Uterus (tissue), 4 donors: ENCODE measurements around the gene MCM5. TPM values are rescaled to one million over a fixed set of nuclear protein-coding genes. Genes with fewer than 3 reads are reported as not detected.
"Not testable (repeated sequence)": the region's sequence is repeated elsewhere in the genome, so short reads cannot be mapped to it uniquely, and the experiment has no call there.

ENCODE experiments used
- DNase-seq, 2 donors: peaks; one replicate each; pipeline ENCODE4 v3.0.0-alpha.2; 2019 to 2020
- H3K27ac ChIP-seq, 2 donors: fragments of 200-600 bp; sonication (generic); 1 replicate in 1 of 2; 2 replicates in 1 of 2; pipeline ENCODE4 v1.5.1; 2016 to 2018
- H3K27me3 ChIP-seq, 2 donors: fragments of 200-600 bp; sonication (generic); one replicate each; pipeline ENCODE4 v1.5.1; 2018 to 2019; ENCODE audit warnings: control low read depth in 1 of 2
- H3K36me3 ChIP-seq, 2 donors: fragments of 200-600 bp; sonication (generic); one replicate each; pipeline ENCODE4 v1.5.1; 2019; ENCODE audit warnings: control low read depth in 1 of 2
- H3K4me1 ChIP-seq, 2 donors: fragments of 200-600 bp; sonication (generic); one replicate each; pipeline ENCODE4 v1.5.1; 2018 to 2019; ENCODE audit warnings: control low read depth in 1 of 2
- H3K4me3 ChIP-seq, 2 donors: fragments of 200-600 bp; sonication (generic); 1 replicate in 1 of 2; 2 replicates in 1 of 2; pipeline ENCODE4 v1.5.1; 2018 to 2019; ENCODE audit warnings: mild to moderate bottlenecking in 1 of 2
- H3K9me3 ChIP-seq, 2 donors: fragments of 200-600 bp; sonication (generic); one replicate each; pipeline ENCODE4 v1.5.1; 2019; ENCODE audit warnings: control low read depth in 1 of 2
- POLR2A ChIP-seq, 2 donors: fragments of 450-650 bp; IDR thresholded peaks; one replicate each; pipeline ENCODE4 v1.6.1; 2016; ENCODE audit warnings: antibody characterized with exemption in 2 of 2, mild to moderate bottlenecking in 1 of 2, moderate library complexity in 1 of 2
- intact Hi-C: fragments of 100-400 bp; cut with DNase I; formaldehyde crosslinking; loops from one replicate; pipeline ENCODE4 v1.15.1; 2023; ENCODE audit warnings: low total_unique reads
- total RNA-seq, 4 donors: library from RNA; depleted of rRNA in 3 of 4; stranded (reverse); fragments of >200 nt in 3 of 4; gene quantifications; one replicate each; pipeline versions ENCODE4 v1.1.0 to v1.2.4, GENCODE V29; 2014 to 2023
- TF ChIP-seq, protein P1 (sequence below), 4 experiments: fragments of 200-600 bp in 2 of 4; fragments of 450-650 bp in 2 of 4; sonication (generic) in 2 of 4; IDR thresholded peaks; one replicate each; pipeline ENCODE4 v1.5.1; 2016 to 2019; ENCODE audit warnings: antibody characterized with exemption in 4 of 4, mild to moderate bottlenecking in 2 of 4, moderate library complexity in 1 of 4
- donor health status: DM: yes; HTN: yes; CAD: no.

MCM5 gene
- total RNA-seq, 4 donors from 2014 or later = 15.9 to 60.6 (median 40.3) TPM

DNA sequence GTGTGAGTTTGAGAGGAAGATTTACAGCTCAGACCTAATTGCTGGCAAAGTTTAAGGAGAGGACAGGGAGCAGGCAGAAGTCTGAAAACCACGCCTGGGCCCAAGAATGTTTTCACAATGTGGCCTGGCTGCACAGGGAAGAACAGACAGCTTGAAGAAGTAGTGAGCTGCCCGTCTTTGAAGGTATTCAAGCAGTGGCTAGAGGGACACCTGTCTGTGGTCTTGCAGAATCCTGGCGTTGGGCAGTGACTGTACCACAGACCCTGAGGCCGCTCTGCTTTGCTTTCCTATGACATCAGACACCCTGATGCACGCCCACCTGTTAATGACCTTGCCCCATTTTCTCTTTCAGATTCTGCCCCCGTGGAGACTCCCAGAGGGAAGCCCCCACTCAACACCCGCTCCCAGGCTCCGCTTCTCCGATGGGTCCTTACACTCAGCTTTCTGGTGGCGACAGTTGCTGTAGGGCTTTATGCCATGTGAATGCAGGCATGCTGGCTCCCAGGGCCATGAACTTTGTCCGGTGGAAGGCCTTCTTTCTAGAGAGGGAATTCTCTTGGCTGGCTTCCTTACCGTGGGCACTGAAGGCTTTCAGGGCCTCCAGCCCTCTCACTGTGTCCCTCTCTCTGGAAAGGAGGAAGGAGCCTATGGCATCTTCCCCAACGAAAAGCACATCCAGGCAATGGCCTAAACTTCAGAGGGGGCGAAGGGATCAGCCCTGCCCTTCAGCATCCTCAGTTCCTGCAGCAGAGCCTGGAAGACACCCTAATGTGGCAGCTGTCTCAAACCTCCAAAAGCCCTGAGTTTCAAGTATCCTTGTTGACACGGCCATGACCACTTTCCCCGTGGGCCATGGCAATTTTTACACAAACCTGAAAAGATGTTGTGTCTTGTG is 6.6 kb upstream of the MCM5 start:
- peak overlapping the region; percentile 67 to 90 for H3K27ac ChIP-seq
- TF ChIP-seq POLR2A (IDR thresholded peaks at IDR 0.05) = no peak
- TF ChIP-seq, protein P1, sequence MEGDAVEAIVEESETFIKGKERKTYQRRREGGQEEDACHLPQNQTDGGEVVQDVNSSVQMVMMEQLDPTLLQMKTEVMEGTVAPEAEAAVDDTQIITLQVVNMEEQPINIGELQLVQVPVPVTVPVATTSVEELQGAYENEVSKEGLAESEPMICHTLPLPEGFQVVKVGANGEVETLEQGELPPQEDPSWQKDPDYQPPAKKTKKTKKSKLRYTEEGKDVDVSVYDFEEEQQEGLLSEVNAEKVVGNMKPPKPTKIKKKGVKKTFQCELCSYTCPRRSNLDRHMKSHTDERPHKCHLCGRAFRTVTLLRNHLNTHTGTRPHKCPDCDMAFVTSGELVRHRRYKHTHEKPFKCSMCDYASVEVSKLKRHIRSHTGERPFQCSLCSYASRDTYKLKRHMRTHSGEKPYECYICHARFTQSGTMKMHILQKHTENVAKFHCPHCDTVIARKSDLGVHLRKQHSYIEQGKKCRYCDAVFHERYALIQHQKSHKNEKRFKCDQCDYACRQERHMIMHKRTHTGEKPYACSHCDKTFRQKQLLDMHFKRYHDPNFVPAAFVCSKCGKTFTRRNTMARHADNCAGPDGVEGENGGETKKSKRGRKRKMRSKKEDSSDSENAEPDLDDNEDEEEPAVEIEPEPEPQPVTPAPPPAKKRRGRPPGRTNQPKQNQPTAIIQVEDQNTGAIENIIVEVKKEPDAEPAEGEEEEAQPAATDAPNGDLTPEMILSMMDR (IDR thresholded peaks at IDR 0.05) = no peak
- no peaks in the 10 kb centered on the region for H3K27me3 ChIP-seq
- DNase-seq = no peak
- H3K4me3 ChIP-seq = no peak overlapping the region
- H3K9me3 ChIP-seq = no peaks in the 10 kb centered on the region
- H3K36me3 ChIP-seq = no peaks in the 10 kb centered on the region
- H3K4me1 ChIP-seq = peaks cover 0 to 13% of the 10 kb centered on the region in 2 donors
- intact Hi-C loops = no loop called here

DNA sequence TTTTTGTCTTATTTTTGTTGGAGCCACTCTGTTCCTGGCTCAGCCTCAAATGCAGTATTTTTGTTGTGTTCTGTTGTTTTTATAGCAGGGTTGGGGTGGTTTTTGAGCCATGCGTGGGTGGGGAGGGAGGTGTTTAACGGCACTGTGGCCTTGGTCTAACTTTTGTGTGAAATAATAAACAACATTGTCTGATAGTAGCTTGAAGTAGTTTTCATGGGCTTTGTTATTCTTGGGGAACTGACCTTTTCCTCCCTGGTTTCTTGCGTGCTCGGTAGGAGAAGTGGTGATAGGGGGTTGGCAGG is 6.0 kb upstream of the MCM5 start:
- Histone ChIP-seq H3K27me3 (no peaks in the 10 kb centered on the region), H3K4me3 (no peak overlapping the region), H3K27ac (peak overlapping the region; percentile 67 to 90), H3K36me3 (no peaks in the 10 kb centered on the region), H3K4me1 (peaks cover 0 to 13% of the 10 kb centered on the region in 2 donors), H3K9me3 (no peaks in the 10 kb centered on the region)
- TF ChIP-seq POLR2A (IDR thresholded peaks at IDR 0.05) = no peak
- TF ChIP-seq, protein P1 (IDR thresholded peaks at IDR 0.05) = no peak
- intact Hi-C loops = no loop called here
- peak in 1 of 2 donors; percentile 62 for DNase-seq

DNA sequence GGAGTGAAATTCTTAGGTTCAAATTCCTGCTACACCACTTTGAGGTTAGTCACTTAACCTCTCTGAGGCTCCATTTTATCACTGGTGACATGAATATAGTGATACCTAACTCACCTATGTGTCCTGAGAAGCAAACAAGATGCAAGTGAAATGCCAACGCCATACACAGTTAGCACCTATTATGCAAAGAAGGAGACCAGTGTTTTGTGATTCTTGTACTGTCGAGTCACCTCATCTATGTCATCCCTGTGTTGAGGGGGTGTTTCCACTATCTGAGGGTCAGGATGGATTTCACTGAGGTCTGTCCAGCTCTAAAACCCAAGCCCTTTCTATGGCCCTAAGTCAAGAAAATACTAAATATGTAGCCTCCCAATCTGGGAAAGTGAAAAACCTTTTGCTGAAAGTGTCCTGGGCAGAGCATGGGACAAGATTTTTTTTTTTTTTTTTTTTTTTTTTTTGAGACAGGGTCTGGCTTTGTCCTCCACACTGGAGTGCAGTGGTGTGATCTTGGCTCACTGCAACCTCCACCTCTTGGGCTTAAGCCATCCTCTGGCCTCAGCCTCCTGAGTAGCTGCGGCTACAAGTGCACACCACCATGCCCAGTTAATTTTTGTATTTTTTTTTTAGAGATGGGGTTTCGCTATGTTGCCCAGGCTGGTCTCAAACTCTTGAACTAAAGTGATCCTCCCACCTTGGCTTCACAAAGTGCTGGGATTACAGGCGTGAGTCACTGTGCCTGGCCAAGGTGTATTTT is 5.0 kb upstream of the MCM5 start:
- H3K4me1 ChIP-seq = peaks cover 0 to 13% of the 10 kb centered on the region in 2 donors
- TF ChIP-seq POLR2A (IDR thresholded peaks at IDR 0.05) = no peak
- TF ChIP-seq, protein P1 (IDR thresholded peaks at IDR 0.05) = no peak
- H3K36me3 ChIP-seq = no peaks in the 10 kb centered on the region
- H3K9me3 ChIP-seq = no peaks in the 10 kb centered on the region
- no peak for DNase-seq
- intact Hi-C loops = no loop called here
- no peak overlapping the region for H3K4me3 ChIP-seq
- H3K27me3 ChIP-seq = no peaks in the 10 kb centered on the region
- H3K27ac ChIP-seq = peak overlapping the region; percentile 67 to 90

DNA sequence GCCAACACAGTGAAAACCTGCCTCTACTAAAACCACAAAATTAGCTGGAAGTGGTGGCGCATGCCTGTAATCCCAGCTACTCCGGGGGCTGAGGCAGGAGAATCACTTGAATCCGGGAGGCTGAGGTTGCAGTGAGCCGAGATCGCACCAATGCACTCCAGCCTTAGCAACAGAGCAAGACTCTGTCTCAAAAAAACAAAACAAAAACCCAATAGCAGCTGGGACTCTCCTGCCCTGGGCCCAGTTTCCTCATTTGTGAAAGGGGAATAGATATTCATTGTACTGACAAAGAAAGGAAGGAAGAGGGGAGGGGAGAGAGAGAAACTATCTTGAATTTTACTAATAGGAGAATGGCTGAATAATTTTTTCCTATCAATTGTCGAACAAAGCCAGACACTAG is 3.3 kb upstream of the MCM5 start:
- H3K36me3 ChIP-seq, H3K27me3 ChIP-seq, intact Hi-C loops, H3K9me3 ChIP-seq, DNase-seq, H3K4me3 ChIP-seq: not testable (repeated sequence)
- Histone ChIP-seq H3K4me1 (peaks cover 0 to 19% of the 10 kb centered on the region in 2 donors), H3K27ac (peak overlapping the region; percentile 7 to 44)

DNA sequence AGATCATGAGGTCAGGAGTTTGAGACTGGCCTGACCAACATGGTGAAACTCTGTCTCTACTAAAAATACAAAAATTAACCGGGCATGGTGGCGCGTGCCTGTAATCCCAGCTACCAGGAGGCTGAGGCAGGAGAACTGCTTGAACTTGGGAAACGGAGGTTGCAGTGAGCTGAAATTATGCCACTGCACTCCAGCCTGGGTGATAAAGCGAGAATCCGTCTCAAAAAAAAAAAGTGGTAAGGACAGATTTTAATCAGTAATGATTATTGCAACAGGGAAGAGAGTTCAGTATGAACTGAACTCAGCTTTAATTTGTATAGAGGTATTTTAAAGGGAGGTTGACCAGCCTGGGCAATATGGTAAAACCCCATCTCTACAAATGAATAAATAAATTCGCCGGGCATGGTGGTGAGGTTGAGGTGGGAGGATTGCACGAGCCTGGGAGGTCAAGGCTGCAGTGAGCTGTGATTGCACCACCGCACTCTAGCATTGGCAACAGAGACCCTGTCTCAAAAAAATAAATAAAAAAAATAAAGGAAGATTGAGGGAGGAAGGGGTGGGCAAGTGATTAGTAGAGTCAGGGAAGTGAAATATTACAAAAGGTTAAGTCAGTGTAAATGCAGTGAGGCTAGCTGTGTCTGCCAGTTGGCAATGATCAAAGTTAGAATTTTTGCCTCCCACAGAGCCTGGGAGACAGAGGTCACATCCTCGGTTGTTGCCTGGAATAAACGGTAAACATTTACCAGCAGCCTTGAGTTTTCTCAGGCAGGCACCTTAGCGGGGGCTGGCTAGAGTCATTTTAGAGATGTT is 2.6 kb upstream of the MCM5 start:
- Histone ChIP-seq H3K9me3 (no peaks in the 10 kb centered on the region), H3K27ac (peak overlapping the region; percentile 44 to 68), H3K27me3 (no peaks in the 10 kb centered on the region), H3K4me3 (no peak overlapping the region), H3K36me3 (no peaks in the 10 kb centered on the region), H3K4me1 (peaks cover 0 to 19% of the 10 kb centered on the region in 2 donors)
- no peak for DNase-seq
- intact Hi-C loops = no loop called here
- TF ChIP-seq, protein P1 (IDR thresholded peaks at IDR 0.05) = no peak
- TF ChIP-seq POLR2A (IDR thresholded peaks at IDR 0.05) = no peak
